ENCODE results near the gene GNB4.
A peak's percentile ranks its signal among the peaks of the same experiment; 100 is the strongest.

Gene GNB4

DNA sequence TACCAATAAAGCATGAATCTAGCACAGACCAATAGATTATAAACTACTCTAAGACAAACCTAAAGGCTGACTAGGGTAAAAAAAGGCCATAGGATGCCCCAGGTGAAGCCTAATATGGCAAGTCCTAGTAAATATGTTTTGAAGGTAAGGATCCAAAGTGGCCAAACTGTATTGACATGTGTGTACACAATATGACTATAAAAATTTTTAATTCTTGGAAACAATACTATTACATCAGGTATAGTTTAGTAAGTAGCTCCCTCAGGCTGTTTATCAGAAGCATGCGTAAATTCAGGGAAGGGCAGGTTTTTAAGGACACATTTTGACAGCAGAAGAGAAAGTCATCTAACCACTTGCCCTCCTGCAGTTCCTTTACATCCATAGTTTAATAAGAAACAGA lies 18.8 kb downstream of the GNB4 start:
- no peak for DNase-seq

DNA sequence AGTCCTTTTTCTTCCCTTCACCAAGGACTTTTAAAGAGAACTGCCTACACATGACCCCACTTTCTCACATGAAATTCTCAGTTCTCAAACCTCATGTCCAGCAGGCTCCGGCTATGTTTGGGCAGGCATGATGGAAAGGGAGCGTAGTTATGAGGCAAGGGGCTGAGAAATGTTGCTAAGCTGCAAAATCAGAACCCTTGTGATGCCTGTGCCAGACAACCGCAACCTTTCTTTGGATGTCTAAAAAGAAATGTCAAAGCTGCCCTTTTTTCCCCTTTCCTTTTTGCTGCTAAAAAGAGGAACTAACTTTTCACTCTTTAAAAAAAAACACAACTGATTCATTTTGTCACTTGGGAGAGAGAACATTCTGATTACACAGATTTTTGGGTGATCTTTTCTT lies 19.2 kb downstream of the GNB4 start:
- DNase-seq, result peak; percentile 29

DNA sequence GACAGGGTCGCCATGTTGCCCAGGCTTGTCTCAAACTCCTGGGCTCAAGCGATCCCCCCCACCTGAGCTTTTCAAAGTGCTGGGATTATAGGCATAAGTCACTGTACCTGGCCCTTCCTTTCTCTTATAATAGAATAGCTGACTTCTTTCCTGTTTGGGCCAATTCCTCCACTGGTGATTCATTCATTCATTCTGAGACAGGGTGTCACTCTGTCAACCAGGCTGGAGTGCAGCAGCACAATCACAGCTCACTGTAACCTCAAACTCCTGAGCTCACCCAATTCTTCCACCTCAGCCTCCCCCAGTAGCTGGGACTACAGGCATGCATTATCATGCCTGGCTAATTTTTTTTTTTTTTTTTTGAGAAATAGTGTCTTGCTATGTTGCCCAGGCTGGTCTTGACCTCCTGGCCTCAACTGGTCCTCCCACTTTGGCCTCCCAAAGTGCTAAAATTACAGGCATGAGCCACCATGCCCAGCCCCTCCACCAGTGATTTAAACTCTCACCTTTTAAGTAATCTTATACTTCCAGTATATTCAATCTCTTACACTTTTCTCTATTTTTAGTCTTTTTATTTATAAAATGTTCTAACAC lies 20.9 kb downstream of the GNB4 start:
- no peak for DNase-seq

DNA sequence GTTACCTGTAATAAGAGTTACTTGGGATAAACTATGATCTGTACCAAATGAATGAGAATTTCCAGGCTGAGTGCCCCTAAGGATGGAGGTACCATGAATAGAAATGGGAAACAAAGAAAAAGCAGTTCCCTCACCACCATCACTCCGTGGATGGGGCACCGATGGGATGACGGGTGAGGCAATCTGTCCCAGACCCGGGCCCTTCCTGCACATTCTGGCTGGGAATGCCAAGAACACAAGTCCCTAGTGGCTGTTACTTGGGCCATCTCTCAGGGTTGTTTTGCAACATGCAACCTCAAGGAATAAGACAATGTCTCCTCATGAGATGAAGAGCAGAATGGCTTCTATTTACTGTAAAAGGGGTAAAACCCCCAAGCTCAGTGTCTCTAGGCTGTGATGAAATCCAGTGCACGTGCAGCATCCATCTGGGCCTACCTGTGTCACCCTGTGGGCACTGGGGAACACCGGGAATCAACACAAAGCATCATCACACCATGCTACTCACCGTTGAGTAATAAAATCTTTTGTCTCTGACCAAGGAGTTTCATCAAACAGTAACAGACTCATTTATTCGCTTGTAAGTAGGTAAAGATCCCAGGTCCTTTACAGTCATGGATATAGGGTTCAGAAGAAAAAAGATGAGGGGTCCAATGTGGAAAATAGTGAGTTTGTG lies 22.3 kb downstream of the GNB4 start:
- no peak for DNase-seq

DNA sequence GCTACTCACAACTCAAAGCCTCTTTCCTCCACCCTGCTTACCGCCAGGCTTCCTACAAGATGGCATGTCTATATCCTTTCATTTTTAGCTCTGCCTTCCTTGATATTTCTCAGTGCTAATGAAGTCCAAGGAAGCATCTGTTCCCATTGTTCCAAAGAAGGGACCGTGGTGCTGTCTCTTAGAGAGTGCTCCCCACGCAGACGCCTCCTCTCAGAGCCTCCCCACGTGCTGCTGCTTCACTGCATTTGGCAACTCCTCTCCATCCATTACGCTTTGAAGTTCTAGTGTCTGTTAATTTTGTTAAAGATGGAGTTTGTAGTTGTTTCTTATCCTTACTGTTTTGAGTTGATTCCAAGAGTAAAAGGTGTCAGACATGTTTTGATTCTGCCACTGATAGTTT lies 26.2 kb downstream of the GNB4 start:
- DNase-seq, result no peak

DNA sequence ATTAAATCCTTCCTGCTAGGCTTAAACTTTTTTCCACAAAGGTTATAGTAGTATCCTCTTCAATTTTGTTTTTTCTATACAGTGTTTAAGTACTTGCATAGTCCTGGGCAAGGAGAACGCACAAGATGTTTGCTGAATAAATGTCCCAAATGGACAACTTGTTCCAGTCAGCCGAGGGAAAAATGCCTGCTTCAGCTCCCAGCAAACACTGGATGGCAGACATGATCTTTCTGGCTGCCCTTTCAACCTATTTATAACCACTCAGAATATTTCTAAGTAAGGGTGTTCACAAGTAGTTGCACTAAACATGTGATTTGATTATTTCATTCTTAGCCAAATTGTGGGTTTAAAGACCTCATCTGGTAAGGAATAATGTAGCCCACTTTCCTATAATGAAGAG lies 29.8 kb downstream of the GNB4 start:
- peak; percentile 46 for DNase-seq

DNA sequence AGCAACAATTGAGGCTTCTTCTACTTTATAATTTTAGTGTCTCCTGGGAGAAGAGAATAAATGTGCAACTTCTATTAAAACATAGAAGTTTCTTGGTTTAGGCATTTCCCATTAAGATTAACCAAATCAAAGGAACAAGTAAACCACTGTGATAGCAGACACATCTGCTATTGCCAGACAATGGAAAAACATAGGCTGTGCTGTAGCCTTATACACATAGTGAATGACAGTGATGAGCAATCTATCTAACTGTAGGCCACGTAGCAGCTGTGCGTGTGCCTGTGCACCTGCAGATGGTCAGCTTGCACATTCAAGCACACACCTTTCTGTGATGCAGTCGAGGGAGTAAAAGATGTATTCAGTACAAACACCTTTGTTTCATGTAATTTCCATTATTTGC lies 32.7 kb downstream of the GNB4 start:
- no peak for DNase-seq

DNA sequence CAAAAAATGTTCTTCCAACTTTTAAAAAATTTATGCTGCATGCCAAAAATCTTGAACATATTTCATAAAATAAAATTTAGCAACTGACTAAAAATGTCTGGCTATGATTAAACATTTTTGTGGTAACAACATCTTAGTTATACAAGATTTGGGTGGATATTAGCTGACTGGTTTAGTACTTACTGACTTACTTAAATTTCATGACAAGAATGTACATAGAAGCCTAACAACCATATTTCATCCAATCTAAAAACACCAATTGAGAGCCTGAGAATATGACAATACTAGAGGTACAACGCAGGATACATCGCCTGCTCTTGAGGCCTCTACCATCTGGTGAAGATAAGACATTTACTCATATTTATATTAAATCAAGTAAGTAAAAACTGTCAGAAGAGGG lies 34.6 kb downstream of the GNB4 start:
- no peak for DNase-seq

DNA sequence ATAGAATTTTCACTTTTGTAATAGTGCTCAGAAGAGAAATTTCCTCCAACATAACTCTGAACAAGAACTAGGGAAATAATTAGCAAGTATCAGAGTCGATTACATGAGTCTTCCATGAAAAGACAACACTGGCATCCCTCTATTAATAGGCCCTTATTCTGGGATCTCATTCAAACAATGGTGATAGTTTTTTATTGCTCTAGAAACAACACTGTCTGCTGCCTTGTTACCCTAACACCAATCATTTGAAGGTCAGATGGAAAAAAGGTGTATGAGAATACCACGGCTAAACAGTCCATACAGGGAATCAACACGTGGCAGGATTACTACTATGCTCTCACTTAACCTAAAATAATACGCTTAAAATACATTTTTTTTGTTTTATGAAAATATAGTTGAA lies 35.9 kb downstream of the GNB4 start:
- no peak for DNase-seq

DNA sequence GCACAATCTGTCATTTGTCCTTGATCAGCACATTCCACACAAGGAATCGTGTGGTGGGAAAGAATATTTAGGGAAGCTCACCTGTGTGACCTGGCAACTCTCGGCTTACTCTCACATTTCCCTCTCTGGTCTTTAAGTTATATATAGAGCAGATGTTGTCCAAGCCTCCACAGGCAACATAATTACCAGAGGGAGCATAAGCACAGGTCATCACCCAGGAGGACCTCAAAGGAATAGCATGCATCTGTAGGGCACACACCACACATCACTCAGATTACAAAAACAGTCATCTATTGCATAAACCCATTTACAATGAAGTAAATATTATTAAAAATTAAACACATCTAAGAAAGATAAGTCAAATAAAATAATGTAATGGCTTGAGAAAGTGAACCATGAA lies 36.5 kb downstream of the GNB4 start:
- DNase-seq, result no peak

DNA sequence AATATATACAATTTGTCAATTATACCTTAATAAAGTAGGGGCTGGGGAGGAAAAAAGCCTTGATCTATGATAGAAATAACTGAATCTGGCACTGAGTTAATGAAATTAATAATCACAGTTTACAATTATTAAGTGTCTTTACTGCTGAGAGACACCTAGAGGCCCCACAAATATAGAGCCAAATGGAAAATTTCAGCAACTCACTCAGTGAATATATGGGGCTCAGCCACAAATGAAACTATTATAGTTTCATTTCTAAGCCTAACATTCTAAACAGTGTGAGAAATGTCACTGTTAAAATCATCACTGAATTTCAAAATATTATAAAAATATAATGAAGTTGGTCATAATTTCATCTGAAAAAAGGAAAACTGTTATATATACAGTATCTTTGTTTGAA lies 40.3 kb downstream of the GNB4 start:
- no peak for DNase-seq

DNA sequence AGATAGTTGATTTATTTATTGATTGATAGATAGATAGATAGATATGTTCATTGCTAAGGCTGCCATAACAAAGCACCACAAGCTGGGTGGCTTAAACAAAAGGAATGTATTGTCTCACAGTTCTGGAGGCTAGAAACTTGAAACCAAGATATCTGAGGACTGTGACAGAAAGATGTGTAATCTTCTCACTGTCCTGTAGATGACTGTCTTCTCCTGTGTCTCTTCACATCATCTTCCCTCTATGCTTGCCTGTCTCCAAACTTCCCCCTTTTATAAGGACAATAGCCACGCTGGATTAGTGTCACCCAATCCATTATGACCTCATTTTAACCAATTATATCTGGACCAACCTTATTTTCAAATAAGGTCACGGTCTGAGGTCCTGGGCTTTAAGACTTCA lies 40.9 kb downstream of the GNB4 start:
- DNase-seq, result no peak

DNA sequence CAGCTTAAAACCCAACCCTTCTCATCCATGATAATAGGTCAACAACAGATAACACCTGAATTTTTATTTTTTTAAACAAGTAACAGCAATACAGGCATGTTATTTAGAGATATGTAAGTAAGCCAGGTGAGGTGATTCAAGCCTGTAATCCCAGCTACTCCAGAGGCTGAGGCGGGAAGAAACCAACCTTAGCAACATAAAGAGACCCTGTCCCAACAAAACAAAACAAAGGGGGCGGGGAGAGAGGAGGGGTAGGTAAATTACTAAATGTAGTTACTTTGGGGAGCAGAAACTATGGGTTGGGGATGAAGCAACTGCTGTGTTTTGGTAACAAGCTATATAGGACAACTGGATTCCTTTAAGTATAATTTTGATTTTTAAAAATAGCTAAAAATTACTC lies 47.0 kb downstream of the GNB4 start:
- no peak for DNase-seq

DNA sequence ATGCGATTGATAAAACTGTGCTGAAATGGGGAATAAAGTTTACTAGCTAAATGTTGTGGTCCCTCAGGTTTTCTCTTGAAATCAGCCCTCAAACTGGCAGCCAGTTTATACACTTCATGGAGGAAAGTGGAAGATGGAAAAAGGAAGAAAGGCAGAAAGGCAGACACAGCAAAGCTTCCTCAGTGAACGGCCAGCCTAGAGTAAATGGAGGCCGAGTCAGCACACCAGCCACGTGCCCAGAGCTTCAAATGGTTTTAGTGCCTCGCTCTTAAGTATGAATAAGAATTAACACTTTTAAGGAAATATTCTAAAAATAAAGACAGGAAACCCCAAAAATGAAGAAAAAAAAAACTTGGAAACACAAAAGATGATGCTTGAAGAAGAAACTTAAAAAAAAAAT lies 48.3 kb downstream of the GNB4 start:
- DNase-seq, result no peak

DNA sequence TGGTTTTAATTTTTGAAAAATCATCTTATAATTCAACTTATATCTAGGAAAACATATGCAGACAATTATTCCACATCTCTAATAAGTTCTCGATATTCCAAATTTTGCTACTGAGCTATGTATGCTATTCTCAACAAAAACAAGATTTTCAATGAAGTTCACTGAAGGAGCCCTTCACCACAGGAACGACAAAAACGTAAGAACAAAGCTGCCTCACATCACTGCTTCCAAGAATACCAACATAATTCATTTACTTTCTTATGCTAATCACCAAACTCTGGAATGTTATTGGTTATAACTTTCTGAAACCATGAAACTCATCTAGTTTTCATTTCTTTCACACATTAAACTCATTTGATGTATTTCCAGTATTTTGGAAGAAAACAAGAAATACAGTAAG lies 49.7 kb downstream of the GNB4 start:
- DNase-seq, result no peak

DNA sequence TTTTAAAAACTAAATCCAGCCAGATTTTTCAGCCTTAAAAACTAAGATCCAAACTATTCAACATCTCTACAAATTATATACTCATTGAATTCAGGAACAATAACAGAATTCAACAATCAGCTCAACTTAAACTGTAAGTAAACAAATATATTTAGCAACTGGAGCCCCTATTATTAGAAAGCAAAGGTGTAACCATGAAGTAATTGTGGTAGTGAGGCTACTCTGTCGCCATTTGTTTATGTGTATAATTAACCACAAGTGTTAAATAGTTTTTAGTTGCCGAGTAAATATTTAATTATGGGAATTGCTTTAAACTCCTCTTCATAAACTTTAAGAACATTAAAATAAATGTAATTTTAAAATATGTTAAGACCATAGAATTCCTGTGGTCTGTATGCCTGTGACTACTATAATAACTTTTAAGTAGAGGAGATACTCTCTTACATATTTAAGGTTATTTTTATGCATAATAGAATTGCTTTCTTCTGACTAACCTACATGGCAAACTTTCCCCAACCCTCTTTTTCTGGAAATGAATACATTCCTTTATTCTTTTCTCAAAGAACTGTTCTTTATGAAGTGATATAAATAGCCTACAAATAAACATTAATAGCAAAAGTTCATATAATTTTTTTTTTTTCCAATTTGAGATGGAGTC lies 52.6 kb downstream of the GNB4 start:
- no peak for DNase-seq

DNA sequence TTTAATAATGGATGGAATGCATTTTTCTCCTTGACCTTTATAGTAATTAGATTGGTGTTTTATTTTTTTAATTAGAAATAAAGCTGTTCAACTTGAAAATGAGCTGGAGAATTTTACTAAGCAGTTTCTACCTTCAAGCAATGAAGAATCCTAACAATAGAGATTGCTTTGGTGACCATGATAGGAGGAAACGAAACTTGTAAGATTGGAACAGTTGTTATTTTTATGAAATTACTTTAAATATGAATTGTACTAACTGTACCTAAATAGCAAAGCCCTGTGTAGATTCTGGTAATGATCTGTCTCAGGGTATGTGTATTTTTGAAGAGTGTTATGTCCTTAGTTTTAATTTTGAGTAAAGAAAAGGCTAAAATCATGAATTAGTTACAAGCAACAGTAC lies 59.4 kb downstream of the GNB4 start:
- no peak for DNase-seq

DNA sequence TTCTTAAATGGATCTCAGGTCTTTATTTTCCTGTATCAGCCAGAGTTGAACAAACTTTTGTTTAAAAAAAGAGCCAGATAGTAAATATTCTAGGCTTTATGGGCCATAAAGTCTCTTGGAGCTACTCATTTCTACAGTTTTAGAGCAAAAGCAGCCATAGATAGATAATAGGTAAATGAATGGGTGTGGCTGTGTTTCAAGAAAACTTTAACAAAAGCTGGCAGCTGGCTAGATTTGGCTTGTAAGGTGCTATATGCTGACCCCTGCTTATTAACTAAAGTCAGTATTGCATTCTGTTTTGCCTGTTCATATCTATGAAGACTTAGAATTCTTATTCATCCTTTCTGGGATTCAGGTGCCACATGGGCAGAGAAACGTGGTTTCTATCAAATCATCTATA lies 74.8 kb downstream of the GNB4 start:
- no peak for DNase-seq

DNA sequence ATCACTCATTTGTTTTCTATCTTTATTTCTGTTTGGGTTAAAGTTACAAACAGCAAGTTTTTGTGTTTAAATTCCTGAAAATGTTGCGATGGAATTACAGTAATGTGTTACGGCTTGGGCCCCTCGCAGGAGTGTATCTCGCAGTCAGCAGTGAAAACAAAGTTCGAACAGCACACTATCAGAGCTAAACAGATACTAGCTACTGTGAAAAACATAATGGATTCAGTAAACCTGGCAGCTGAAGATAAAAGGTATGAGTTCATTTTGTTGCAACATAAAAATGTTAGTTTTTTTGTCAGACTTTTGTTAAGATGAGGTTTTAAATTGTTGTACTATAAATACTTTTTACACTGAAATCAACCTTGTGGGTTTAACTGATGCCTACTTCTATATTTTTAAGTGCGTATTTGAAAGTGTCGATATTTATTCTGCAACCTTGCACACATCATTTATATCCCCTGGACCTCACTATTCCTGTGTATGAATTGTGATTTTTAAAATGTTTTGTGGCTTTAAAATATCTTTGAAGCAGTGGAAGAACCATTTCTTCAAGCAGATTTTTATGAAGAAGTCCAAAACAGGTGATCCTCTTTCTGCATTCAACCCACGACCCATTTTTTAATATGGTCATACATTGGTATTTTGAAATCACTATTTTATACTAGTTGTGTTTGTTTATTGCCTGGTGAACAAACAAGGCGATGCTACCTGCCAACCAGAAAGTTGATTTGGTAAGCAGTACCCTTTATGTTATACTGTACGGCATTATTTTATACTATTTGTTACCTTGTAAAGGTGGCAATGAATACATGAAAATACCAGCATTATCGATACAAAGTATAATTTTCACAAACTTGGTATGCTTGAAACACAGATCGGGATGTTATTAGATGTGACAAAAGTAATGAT lies 75.9 kb downstream of the GNB4 start:
- no peak for DNase-seq

DNA sequence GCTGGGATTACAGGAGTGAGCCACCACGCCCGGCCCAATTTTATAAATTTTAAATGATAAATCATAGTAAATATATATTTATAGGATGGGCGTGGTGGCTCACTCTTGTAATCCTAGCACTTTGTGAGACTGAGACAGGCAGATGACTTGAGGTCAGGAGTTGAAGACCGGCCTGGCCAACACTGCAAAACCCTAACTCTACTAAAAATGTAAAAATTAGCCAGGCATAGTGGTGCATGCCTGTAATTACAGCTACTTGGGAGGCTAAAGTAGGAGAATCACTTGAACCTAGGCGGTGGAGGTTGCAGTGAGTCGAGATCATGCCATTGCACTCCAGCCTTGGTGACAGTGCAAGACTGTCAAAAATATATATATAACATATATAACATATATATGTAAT lies 77.3 kb downstream of the GNB4 start:
- no peak for DNase-seq

DNA sequence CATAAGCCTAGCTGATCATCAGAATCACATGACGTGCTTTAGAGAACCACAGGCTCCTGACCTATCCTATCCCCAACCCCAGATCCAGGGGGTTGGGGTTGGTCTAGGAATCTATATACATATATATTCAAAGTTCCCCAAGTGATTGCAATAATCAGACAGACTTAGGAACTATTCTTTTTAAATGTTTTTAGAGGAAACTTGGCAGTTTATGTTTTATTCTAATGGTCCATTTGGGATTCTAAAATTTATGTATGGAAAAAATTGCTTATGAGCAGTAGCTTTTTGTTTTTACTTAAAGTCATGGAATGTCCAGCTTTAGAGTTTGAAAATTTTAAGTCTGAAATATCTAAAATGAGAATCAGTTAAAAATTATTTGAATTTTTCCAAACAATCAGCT lies 81.6 kb downstream of the GNB4 start:
- no peak for DNase-seq

DNA sequence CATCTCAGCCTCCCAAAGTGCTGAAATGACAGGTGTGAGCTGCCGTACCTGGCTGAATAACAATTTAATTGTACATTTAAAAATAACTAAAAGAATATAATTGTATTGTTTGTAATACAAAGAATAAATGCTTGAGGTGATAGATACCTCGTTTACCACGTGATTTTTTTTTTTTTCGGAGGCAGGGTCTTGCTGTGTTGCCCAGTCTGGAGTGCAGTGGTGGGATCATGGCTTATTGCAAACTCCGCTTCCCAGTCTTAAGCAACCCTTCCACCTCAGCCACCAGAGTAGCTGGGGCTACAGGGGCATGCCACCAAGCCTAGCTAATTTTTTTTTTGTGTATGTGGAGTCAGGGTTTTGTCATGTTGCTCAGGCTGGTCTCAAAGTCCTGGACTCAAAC lies 87.9 kb downstream of the GNB4 start:
- DNase-seq, result no peak

DNA sequence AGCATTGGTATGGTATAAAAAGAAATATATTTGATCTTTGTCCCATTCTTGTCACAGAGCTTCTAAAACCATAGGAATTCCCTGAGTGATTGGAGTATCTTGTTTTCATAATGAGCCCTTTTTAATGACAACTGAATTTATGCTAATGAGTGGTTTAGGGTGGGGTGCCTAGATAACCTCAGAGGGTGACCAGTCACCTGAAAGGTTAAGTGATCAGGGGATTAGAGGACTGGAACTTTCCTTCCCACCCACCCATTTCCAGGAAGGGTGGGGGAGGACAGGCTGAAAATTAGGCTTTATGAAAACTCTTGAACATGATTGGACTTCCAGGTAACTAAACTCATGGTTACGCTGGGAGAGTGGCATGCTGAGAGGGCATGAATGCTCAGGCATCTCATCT lies 95.3 kb downstream of the GNB4 start:
- no peak for DNase-seq
